HG02885 (cell line): ENCODE measurements around the gene IL1R2.

ENCODE experiments used
- ATAC-seq: cut with Tn5 transposase; IDR thresholded peaks from one replicate; pipeline ENCODE4 v1.9.1; 2021; ENCODE audit warnings: mild to moderate bottlenecking; ENCODE audit not compliant: unreplicated experiment, poor library complexity

The IL1R2 gene

GRCh38 chr2:102014041-102014345, 22.2 kb downstream of the IL1R2 start:
- no peak for ATAC-seq

DNA sequence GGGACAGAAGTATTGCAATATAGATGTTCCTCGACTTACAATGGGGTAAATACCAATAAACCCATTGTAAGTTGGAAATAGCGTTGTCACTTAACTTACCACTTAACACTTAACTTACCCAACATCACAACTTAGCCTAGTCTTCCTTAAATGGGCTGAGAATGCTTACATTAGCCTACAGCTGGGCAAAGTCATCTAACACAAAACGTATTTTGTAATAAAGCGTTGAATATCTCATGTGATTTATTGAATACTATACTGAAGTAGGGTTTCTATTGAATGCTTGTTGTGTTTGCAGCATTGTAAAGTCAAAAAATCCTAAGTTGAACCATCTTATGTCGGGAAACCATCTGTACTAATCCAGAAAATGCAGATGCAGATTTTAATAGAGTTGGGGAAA, 23.6 kb downstream of the IL1R2 start:
- no peak for ATAC-seq

GRCh38 chr2:102016399-102016955, 24.7 kb downstream of the IL1R2 start:
- ATAC-seq: no peak

DNA sequence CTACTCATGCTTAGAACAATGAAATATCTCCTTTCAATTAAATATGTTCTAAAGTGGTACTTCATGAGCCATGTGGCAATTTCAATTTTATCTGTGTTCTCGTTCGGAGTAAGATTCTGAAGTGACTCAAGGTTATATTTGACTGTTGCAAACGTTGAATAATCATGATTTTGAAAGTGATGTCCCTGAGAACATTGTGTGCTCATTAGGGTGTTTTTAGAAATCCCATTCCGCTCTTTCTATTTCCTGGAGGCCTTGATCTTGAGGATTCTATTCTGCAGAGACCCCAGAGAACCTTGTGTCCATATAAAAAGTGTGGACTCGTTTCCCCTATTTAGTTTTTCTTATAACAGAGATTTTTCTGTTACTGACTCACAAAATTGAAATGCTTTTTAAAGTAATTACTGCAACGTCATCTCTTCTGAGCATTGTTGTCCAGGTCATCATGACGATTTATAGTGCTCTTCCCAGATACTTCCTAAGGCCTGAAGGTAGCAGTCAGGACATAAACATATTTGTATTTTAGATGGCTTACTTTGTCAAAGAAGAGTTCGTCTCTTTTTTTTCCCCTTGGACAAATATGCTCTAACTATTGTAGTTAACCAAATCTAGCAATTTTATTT, 27.2 kb downstream of the IL1R2 start:
- ATAC-seq: no peak

DNA sequence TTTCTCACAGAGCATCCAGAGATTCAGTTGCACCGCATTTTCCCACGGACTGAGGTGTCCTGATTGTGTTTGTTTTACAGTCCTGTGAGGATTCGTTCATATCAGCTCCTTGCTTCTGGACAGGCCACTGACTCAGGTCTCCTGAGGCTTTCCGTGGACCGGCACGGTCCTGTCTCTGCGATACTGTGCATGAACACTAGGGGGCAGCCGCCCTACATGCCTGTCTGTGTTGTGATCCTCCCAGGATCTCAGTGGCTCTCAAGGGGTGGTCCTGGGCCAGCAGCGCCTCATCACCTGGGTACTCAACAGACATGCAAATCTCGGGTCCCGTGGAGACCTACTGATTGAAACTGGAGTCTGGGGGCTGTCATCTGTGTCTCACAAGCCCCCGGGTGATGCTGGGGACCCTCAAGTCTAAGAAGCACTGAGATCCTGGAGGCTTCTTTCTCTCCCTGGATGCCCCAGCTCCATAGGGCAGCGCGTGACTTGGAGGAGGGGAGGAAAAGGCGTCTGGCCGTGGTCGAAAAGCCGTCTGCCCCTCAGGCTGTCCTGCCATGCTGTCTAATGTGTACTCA, 28.9 kb downstream of the IL1R2 start:
- ATAC-seq: peak; percentile 85

GRCh38 chr2:102021779-102022178, 30.0 kb downstream of the IL1R2 start:
- no peak for ATAC-seq

- no peak for ATAC-seq
These were observed 31.3 kb downstream of the IL1R2 start for GRCh38 chr2:102022884-102023539.

GRCh38 chr2:102024410-102024809, 32.6 kb downstream of the IL1R2 start:
- no peak for ATAC-seq

DNA sequence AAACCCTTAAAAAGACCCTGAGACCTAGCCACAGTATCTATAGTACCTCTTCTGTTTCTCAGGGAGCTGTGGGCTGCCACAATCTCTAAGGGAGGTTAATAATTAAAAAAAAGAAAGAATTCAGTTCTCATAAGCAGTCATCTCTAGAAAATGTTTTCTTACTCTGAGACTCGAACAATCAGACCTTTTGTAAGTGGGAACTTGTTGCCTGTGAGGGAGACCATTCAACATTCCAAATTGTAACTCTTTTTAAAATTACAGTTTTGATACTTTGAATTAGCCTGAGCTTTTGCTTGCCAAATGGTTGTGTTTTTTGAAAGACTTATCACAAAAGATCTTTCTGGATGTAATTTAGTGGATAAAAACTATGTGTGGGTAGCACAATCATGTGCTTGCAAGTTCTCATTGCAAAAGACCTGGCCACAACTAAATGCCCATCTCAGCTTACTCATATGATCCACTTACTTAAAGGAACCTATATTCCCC, 33.3 kb downstream of the IL1R2 start:
- peak; percentile 40 for ATAC-seq

- ATAC-seq: peak; percentile 40
These were observed 34.0 kb downstream of the IL1R2 start for GRCh38 chr2:102025583-102026267.

- ATAC-seq: no peak
These were observed 35.5 kb downstream of the IL1R2 start for GRCh38 chr2:102027036-102027980.

DNA sequence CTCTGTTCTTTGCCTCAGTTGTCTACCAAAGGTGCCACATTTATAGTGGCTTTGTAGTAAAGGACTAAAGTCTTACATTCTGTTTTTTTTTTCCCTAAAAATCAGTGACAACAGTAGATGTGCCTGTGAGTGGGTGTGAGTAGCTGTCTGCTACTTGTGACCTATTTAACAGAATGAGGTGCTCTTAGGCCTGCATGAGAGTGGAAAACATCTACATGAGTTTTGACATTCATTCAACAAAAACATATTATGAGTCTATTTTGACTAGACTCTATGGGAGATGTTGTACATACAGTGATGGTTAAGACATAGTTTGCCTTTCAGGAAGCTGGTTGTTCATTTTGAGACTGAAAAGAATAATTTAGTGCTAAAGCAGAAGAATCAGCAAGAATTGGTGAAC, 36.7 kb downstream of the IL1R2 start:
- ATAC-seq: no peak

DNA sequence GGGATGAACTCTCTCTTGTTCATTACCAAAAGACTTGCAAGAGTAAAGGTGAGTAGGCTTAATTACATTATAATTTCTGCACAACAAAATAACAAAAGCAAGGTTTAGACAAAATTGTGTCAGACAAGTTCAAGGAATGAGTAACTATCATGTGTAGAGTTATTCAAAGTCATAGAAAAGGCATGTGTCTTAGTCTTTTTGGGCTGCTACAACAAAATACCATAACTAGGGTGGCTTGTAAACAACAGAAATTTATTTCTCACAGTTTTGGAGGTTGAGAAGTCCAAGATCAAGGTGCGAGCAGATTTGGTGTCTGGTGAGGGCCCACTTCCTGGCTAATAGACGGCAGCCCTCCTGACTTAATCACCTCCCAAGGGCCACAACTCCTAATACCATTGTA, 37.6 kb downstream of the IL1R2 start:
- ATAC-seq: no peak

DNA sequence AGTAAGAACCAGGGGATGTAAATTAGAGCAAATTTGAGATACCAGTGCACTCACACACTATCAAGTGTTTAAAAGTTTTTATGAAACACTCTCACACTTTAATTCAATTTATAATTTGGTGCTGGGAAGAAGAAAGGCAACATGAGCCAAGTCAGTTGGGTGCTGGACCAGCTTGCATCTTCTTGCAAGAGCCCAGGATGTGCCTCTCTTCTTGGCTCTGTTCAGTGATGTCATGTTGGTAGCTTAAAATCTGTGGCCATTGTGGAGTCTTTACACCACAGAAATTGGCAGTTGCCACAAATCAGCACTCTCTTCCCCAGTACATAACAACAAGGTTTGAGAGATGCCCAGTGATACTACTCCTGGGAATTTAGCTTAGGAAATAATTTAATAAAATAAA, 38.2 kb downstream of the IL1R2 start:
- no peak for ATAC-seq

DNA sequence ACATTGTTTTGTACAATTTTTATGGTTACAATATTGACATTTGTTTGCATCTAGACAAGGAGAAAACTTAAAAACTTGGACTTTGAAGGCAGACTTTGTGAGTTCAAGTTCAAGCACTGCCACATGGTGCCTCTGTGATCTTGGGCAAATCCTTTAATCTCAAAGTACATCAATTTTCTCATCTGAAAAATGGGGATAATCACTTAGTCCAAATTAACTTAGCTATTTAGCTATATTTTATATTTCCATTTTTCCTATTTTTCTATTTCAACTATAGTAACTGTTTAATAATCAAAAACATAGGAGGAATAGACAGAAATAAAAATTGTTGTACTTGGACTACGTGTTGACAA, 38.7 kb downstream of the IL1R2 start:
- ATAC-seq: no peak

- no peak for ATAC-seq
These were observed 39.2 kb downstream of the IL1R2 start for GRCh38 chr2:102030855-102031527.

GRCh38 chr2:102032368-102033030, 40.7 kb downstream of the IL1R2 start:
- ATAC-seq: no peak

- ATAC-seq: peak; percentile 66
These were observed 41.4 kb downstream of the IL1R2 start for GRCh38 chr2:102033031-102033749.
